ENCODE results near the gene PTMA.
A peak's percentile ranks its signal among the peaks of the same experiment; 100 is the strongest.
"Not testable (repeated sequence)": the region's sequence is repeated elsewhere in the genome, so short reads cannot be mapped to it uniquely, and the experiment has no call there.

The PTMA gene

DNA sequence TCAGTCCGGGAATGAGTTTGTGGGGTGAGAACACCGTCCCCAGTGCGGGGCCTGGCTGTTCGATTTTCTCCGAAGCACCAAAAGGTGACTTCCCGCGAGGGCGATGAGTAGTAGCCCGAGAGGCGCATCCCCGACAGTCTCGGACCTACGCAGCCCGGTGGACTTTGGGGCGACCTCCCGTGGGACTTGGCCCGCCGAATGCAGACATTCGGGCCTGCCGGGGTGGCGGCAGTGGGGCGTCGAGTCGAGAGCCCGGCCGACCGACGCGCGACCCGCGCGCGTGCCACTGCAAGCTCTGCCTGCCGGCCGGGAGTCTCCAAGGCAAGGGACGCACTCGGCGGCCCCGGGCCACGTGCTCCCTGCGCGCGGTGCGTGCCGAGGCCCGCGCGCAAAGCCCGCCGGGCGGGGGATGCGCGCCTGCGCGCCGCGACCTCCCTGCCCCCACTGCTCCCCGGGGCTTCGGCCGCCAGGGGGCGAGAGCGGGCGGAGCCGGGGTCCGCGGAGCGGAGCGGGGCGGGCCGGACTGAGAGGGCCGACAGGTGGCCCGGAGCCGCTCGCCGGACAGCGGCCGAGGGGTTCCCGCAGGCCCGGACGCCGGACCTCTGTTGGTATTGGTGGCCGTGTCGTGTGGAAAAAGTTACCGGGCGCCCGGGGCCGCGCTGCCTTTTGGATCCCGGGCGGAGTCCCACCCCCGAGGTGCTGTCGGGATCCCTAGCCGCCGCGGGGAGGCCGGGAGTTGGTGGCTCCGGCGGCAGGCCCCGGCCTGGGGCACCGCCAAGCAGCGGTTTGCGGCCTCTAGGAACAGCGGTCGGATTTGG lies 1.9 kb downstream of the PTMA start:
- H3K4me3 ChIP-seq (ENCODE audit: low read depth, low read length) = peak overlapping the region; percentile 93
- no peak for DNase-seq (ENCODE audit: low read depth)
- TF ChIP-seq, protein P1, sequence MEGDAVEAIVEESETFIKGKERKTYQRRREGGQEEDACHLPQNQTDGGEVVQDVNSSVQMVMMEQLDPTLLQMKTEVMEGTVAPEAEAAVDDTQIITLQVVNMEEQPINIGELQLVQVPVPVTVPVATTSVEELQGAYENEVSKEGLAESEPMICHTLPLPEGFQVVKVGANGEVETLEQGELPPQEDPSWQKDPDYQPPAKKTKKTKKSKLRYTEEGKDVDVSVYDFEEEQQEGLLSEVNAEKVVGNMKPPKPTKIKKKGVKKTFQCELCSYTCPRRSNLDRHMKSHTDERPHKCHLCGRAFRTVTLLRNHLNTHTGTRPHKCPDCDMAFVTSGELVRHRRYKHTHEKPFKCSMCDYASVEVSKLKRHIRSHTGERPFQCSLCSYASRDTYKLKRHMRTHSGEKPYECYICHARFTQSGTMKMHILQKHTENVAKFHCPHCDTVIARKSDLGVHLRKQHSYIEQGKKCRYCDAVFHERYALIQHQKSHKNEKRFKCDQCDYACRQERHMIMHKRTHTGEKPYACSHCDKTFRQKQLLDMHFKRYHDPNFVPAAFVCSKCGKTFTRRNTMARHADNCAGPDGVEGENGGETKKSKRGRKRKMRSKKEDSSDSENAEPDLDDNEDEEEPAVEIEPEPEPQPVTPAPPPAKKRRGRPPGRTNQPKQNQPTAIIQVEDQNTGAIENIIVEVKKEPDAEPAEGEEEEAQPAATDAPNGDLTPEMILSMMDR (IDR thresholded peaks at IDR 0.05; ENCODE audit: low read depth, low read length, missing control alignments) = peak; percentile 81

- H3K4me3 ChIP-seq (ENCODE audit: low read depth, low read length) = peak overlapping the region; percentile 93
- TF ChIP-seq, protein P1 (IDR thresholded peaks at IDR 0.05; ENCODE audit: low read depth, low read length, missing control alignments) = no peak
- DNase-seq (ENCODE audit: low read depth) = no peak
These were observed 2.7 kb downstream of the PTMA start for GRCh38 chr2:231710799-231711676.

DNA sequence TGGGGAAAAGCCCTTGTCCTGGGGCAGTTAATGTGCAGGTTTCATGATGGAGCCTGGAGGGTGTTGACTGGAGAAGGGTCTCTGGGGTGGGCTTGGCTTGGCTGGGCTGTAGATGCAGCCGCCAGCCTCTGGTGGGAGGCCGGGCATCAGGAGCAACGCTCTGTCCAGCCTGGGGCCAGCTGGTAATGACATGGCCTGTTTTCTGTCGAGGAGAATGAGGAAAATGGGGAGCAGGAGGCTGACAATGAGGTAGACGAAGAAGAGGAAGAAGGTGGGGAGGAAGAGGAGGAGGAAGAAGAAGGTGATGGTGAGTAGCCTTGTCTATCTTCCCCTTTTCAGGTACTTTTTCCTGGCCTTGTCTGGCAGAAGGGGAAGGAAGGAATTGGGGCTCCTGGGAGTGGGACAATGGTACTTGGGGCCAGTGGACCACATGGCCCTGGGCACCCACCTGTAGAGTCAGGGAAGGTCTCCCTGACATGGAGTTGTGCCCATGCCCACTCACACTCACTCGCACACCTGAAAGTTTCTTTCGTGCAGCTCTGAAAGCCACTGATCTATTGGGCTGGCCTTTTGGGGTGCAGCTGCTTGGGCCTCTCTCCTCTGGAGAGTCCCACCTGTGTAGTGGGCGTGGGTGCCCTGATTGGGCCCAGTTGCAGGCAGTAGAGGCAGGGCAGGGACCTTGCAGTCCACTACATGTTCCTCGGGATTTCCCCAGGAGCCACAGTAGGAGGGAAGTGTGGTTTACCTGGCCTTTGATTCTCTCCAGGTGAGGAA lies 3.5 kb downstream of the PTMA start:
- H3K4me3 ChIP-seq (ENCODE audit: low read depth, low read length) = peak overlapping the region; percentile 93
- TF ChIP-seq, protein P1 (IDR thresholded peaks at IDR 0.05; ENCODE audit: low read depth, low read length, missing control alignments) = no peak
- DNase-seq (ENCODE audit: low read depth) = no peak

DNA sequence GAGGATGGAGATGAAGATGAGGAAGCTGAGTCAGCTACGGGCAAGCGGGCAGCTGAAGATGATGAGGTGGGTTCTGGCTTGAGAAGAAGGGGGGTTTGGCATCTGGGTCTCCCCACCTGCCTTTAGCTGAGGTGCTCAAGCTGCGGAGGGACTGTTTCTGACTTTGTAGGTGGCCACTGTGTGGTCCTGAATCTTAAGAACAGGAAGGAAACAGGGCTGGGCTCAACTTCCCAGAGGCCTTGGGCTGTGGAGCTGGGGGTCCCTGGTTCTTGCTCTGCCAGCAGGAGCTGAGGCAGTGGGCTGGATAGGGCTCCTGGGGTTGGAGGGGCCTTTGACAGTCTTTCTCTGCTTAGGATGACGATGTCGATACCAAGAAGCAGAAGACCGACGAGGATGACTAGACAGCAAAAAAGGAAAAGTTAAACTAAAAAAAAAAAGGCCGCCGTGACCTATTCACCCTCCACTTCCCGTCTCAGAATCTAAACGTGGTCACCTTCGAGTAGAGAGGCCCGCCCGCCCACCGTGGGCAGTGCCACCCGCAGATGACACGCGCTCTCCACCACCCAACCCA lies 4.2 kb downstream of the PTMA start:
- not testable (repeated sequence) for DNase-seq (ENCODE audit: low read depth)
- H3K4me3 ChIP-seq (ENCODE audit: low read depth, low read length) = peak overlapping the region; percentile 93

GRCh38 chr2:231713406-231713729 lies 5.0 kb downstream of the PTMA start:
- DNase-seq (ENCODE audit: low read depth); H3K4me3 ChIP-seq (ENCODE audit: low read depth, low read length): not testable (repeated sequence)

GRCh38 chr2:231713730-231714638 lies 5.7 kb downstream of the PTMA start:
- DNase-seq (ENCODE audit: low read depth) = peak; percentile 70
- no peak overlapping the region for H3K4me3 ChIP-seq (ENCODE audit: low read depth, low read length)
- TF ChIP-seq, protein P1 (IDR thresholded peaks at IDR 0.05; ENCODE audit: low read depth, low read length, missing control alignments) = peak; percentile 96
